Activated CD8-positive, alpha-beta memory T cell treated with anti-CD3 and anti-CD28 coated beads for 36 hours (primary cell): ENCODE data around the gene ROBO4. TPM values are rescaled to one million over a fixed set of nuclear protein-coding genes. Genes with fewer than 3 reads are reported as not detected.

Experiments
- CTCF ChIA-PET: fragments of 350-600 bp; sonication (Branson Sonifier 250); formaldehyde crosslinking; loops from one replicate; lab custom pipeline; 2021; ENCODE audit warnings: antibody characterized with exemption; lab: Charles Lee
- POLR2A ChIA-PET: fragments of 350-600 bp; sonication (Branson Sonifier 250); formaldehyde crosslinking; loops from one replicate; lab custom pipeline; 2021; ENCODE audit warnings: antibody characterized with exemption; lab: Charles Lee
- total RNA-seq, 2 experiments: library from RNA; stranded (reverse); gene quantifications; one replicate each; pipeline ENCODE4 v1.2.3, GENCODE V29; 2021

Gene ROBO4
- total RNA-seq, 2 experiments from 2014 or later = not detected

DNA sequence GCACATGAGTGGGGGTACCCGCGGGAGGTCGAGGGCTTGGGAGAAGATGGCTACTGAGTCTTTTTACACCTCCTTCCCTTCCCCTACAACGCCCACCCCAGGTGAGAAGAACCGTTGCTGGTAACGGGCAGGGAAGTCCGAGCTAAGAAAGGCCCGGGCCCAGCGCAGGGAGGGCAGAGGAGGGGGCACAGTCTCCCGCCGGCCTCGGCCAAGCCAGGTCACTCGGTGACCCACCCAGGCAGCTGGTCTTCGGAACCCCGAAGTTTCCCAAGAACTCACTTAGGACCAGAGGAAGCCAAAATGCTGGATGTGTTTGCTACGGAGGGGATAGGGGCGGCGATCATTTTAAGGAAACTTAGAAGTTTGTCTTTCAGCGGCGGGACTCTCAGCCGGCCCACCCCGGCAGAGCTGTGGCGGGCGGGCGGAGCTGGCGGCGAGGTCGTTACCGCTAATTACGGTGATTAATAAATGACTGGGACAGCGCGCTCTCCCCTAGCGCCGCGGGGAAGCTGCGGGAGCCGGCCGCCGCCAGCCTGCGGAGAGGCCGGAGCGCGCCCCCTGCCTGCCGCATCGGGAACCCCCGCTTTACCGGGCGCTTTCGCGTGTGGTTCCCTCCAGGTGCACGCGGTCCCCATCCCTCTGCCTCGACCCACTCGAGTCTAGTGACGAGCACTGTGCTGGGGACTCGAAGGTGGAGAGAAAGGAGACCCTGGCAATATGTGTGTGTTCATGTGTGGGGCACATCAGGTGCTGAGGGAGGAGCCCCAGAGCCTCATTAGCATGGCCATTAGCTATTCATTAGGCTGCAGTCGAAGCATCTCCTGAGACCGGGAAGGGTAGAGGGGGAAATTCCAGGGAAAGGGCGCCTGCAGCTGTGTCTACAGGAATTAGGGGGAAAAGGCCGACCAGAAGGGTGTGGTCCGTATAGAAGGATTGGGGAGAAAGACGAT, 31.5 kb downstream of the ROBO4 start:
- POLR2A ChIA-PET = no interaction called here
- CTCF ChIA-PET = interaction anchor here (0.6 to 2.7 kb wide), 14 partner anchors 10 to 258 kb away, joined by 3 to 20 read pairs (median 4); partner anchors contain the start of gene CCDC15

DNA sequence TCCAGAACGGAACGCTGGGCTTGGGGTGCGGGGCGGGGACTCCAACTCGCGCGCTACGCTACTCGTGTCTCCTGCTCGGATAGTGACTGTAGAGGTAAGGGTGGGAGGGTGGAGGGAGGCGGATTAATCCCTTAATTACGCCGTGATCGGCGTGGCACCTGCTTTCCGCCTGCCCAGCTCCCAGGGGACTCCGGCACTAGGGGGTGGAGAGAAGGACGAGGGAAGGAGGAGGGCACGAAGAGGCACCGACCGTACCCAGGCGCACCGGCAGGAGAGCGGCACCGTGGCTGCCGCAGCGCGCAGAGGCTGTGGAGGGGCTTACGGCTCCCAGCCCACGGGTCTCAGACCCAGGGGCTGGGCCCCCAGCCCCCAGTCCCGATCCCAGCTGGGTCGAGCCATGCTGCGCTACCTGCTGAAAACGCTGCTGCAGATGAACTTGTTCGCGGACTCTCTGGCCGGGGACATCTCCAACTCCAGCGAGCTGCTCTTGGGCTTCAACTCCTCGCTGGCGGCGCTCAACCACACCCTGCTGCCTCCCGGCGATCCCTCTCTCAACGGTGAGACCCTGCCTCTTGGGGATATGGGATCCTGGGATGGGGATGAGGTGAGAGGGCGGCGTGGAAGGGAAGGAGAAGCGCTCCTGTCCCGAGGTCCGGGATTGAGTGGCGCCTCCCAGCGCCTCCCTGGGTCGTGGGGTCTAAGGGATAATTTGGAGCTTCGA, 32.3 kb downstream of the ROBO4 start, which contains the start of gene ROBO3:
ROBO3 (plus strand) TSS at position 252 of the 721 bp plus-strand sequence; CDS start at position 398, 146 bp downstream.
- POLR2A ChIA-PET = no interaction called here
- CTCF ChIA-PET = interaction anchor here (0.6 to 2.7 kb wide), 7 partner anchors 9 to 259 kb away, joined by 3 to 20 read pairs (median 4); no protein-coding TSS in a partner anchor

DNA sequence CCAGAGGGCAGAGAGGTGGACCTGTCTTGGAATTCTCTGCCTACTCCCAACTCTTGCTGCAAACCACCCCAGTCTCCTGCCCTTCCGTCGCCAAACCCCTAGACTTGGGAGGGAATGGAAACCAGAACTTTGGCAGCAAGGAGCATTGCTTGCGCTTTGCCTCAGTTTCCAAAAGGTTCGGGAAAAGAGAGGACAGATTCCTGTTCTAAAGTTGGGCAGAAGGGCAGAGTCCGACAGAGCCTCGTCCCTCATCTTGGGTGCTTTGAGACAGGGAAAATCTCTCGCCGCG, 32.8 kb downstream of the ROBO4 start:
- POLR2A ChIA-PET = no interaction called here
- CTCF ChIA-PET = interaction anchor here (0.9 to 2.7 kb wide), 3 partner anchors 11 to 26 kb away, joined by 3 to 20 read pairs (median 10); no protein-coding TSS in a partner anchor

GRCh38 chr11:124864176-124864891, 33.3 kb downstream of the ROBO4 start:
- CTCF ChIA-PET = interaction anchor here (0.8 kb wide), 1 partner anchor 12 kb away, joined by 3 read pairs; no protein-coding TSS in a partner anchor
- POLR2A ChIA-PET = no interaction called here

- ChIA-PET CTCF (interaction anchor here (0.8 kb wide), 1 partner anchor 13 kb away, joined by 3 read pairs; no protein-coding TSS in a partner anchor), POLR2A (no interaction called here)
Observed at GRCh38 chr11:124863826-124864165, 33.9 kb downstream of the ROBO4 start.

- CTCF ChIA-PET = interaction anchor here (0.8 kb wide), 1 partner anchor 13 kb away, joined by 3 read pairs; no protein-coding TSS in a partner anchor
Observed at GRCh38 chr11:124863137-124863825, 34.4 kb downstream of the ROBO4 start.

GRCh38 chr11:124861670-124862069, 36.0 kb downstream of the ROBO4 start:
- ChIA-PET CTCF (interaction anchor here (1.8 kb wide), 1 partner anchor 15 kb away, joined by 4 read pairs; no protein-coding TSS in a partner anchor), POLR2A (interaction anchor here (0.7 kb wide), 1 partner anchor 110 kb away, joined by 3 read pairs; no protein-coding TSS in a partner anchor)

More at GRCh38 chr11:124863137-124863825, 34.4 kb downstream of the ROBO4 start:
- POLR2A ChIA-PET = no interaction called here

- ChIA-PET CTCF (interaction anchor here (1.0 kb wide), 1 partner anchor 17 kb away, joined by 3 read pairs; no protein-coding TSS in a partner anchor), POLR2A (no interaction called here)
Observed at GRCh38 chr11:124859171-124859570, 38.5 kb downstream of the ROBO4 start.

- ChIA-PET CTCF (interaction anchor here (1.6 kb wide), 1 partner anchor 9 kb away, joined by 10 read pairs; no protein-coding TSS in a partner anchor), POLR2A (no interaction called here)
Observed at GRCh38 chr11:124846070-124846673, 51.5 kb downstream of the ROBO4 start.

GRCh38 chr11:124844664-124845079, 53.0 kb downstream of the ROBO4 start:
- CTCF ChIA-PET = interaction anchor here (0.5 to 2.3 kb wide), 5 partner anchors 11 to 1133 kb away, joined by 3 to 10 read pairs (median 3); partner anchors contain the start of gene ROBO3
- POLR2A ChIA-PET = no interaction called here

DNA sequence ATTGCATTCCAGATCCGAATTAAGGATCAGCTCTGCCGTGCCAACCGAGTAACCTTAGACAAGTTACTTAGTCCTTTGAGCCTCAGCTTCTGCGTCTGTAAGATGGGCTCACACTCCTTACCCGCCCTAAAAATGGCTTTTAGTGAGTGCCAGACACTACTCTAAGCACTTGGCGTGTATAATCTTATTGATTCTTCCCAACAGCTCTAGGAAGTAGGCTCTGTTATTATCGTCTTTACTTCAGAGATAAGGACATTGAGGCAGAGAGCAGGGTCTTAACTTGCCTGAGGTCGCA, 54.1 kb downstream of the ROBO4 start:
- CTCF ChIA-PET = interaction anchor here (0.7 to 2.3 kb wide), 2 partner anchors 22 to 174 kb away, joined by 3 to 10 read pairs; partner anchors contain the start of gene ROBO3
- POLR2A ChIA-PET = interaction anchor here (0.7 kb wide), 1 partner anchor 26 kb away, joined by 4 read pairs; no protein-coding TSS in a partner anchor

- ChIA-PET CTCF (interaction anchor here (0.6 to 1.4 kb wide), 2 partner anchors 34 to 48 kb away, joined by 3 read pairs; no protein-coding TSS in a partner anchor), POLR2A (no interaction called here)
Observed at GRCh38 chr11:124842305-124842704, 55.4 kb downstream of the ROBO4 start.

GRCh38 chr11:124841840-124842239, 55.8 kb downstream of the ROBO4 start:
- CTCF ChIA-PET = interaction anchor here (0.6 to 1.4 kb wide), 3 partner anchors 35 to 204 kb away, joined by 3 read pairs; no protein-coding TSS in a partner anchor
- POLR2A ChIA-PET = no interaction called here

GRCh38 chr11:124841201-124841600, 56.5 kb downstream of the ROBO4 start:
- ChIA-PET POLR2A (no interaction called here), CTCF (interaction anchor here (1.2 to 1.4 kb wide), 2 partner anchors 47 to 204 kb away, joined by 3 read pairs; no protein-coding TSS in a partner anchor)

DNA sequence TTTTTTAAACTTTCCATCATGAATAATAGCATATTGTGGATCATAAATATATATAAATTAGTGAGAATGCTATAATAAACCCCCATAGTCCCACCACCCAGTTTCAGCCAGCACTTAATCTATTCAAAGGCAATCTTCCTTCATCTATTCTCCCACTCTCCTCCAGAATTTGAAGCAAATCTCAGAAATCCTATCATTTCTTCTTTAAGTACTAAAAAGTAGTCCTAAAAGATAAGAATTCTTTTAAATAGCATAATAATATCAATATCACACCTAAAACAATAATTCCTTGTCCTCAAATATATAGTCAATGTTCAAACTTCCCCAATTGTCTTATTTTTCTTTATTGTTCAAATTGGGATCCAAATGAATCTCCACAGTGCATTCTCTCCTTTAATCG, 57.0 kb downstream of the ROBO4 start:
- POLR2A ChIA-PET = no interaction called here
- CTCF ChIA-PET = interaction anchor here (1.2 to 1.3 kb wide), 2 partner anchors 36 to 203 kb away, joined by 3 read pairs; no protein-coding TSS in a partner anchor

- POLR2A ChIA-PET = interaction anchor here (0.9 kb wide), 1 partner anchor 40 kb away, joined by 3 read pairs; the partner anchor contains the start of gene MSANTD2
Observed at GRCh38 chr11:124839972-124840621, 57.6 kb downstream of the ROBO4 start.

More at GRCh38 chr11:124839972-124840621, 57.6 kb downstream of the ROBO4 start:
- CTCF ChIA-PET = interaction anchor here (1.3 to 4.0 kb wide), 3 partner anchors 26 to 171 kb away, joined by 3 to 20 read pairs (median 11); partner anchors contain the start of gene ROBO3
